Mucosa of descending colon (tissue), 3 donors: ENCODE measurements around the gene NCAPG2. TPM values are rescaled to one million over a fixed set of nuclear protein-coding genes. Genes with fewer than 3 reads are reported as not detected.

Experiments used
- ATAC-seq: fragments of 200-7000 bp; cut with Tn5 transposase; one replicate; pipeline ENCODE4 v1.9.1; 2020; ENCODE audit warnings: mild to moderate bottlenecking, moderate library complexity
- DNase-seq, 3 donors: peaks; one replicate each; pipeline ENCODE4 v3.0.0-alpha.2; 2020
- H3K36me3 ChIP-seq: fragments of 200-600 bp; one replicate; pipeline ENCODE4 v1.8.0; 2021; ENCODE audit warnings: low read depth, mild to moderate bottlenecking
- H3K4me1 ChIP-seq: fragments of 200-600 bp; one replicate; pipeline ENCODE4 v1.8.0; 2021; ENCODE audit warnings: low read depth, mild to moderate bottlenecking
- H3K4me3 ChIP-seq: fragments of 200-600 bp; one replicate; pipeline ENCODE4 v1.8.0; 2021; ENCODE audit warnings: mild to moderate bottlenecking
- H3K9me3 ChIP-seq: fragments of 200-600 bp; one replicate; pipeline ENCODE4 v1.8.0; 2021; ENCODE audit warnings: mild to moderate bottlenecking
- intact Hi-C, 2 donors: fragments of 100-400 bp; cut with DNase I in 1 of 2; cut with micrococcal nuclease in 1 of 2; formaldehyde crosslinking; loops; one replicate each; pipeline versions ENCODE4 v1.11.0 to v1.11.1; 2022; cut with DNase I, micrococcal nuclease
- microRNA-seq: library from miRNA; unstranded; fragments of <30 nt; microRNA quantifications from one replicate; pipeline ENCODE4, GENCODE V29; 2019
- total RNA-seq, 3 donors: library from RNA; stranded (reverse); fragmentation: NEBNext Ultra II Directional in 2 of 3; extraction: Animal tissue kit (Norgen Biotek cat#: 25700) in 2 of 3; gene quantifications; one replicate each; pipeline versions ENCODE4 v1.2.1 to v1.2.4, GENCODE V29; 2021 to 2023
- TF ChIP-seq, protein P1 (sequence below): fragments of 200-600 bp; IDR thresholded peaks from one replicate; pipeline ENCODE4 v1.8.0; 2022; ENCODE audit warnings: antibody characterized with exemption, mild to moderate bottlenecking
- donor health status: DM: no; HTN: no; CAD: no; lungs with moderate emphysema.
- donor health status: DM: no; HTN: no; CAD: no.
- donor health status: DM: no; HTN: yes; CAD: no.

Gene NCAPG2
- total RNA-seq, 3 donors from 2014 or later = 8.1 to 25.0 (median 8.9) TPM

GRCh38 chr7:158582089-158582456, 122.5 kb downstream of the NCAPG2 start:
- H3K4me3 ChIP-seq = no peak overlapping the region
- H3K9me3 ChIP-seq = peaks cover 6% of the 10 kb centered on the region
- DNase-seq (no peak), ATAC-seq (peak; percentile 38)
- TF ChIP-seq, protein P1, sequence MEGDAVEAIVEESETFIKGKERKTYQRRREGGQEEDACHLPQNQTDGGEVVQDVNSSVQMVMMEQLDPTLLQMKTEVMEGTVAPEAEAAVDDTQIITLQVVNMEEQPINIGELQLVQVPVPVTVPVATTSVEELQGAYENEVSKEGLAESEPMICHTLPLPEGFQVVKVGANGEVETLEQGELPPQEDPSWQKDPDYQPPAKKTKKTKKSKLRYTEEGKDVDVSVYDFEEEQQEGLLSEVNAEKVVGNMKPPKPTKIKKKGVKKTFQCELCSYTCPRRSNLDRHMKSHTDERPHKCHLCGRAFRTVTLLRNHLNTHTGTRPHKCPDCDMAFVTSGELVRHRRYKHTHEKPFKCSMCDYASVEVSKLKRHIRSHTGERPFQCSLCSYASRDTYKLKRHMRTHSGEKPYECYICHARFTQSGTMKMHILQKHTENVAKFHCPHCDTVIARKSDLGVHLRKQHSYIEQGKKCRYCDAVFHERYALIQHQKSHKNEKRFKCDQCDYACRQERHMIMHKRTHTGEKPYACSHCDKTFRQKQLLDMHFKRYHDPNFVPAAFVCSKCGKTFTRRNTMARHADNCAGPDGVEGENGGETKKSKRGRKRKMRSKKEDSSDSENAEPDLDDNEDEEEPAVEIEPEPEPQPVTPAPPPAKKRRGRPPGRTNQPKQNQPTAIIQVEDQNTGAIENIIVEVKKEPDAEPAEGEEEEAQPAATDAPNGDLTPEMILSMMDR = no peak
- H3K36me3 ChIP-seq = no peaks in the 10 kb centered on the region
- peaks cover 22% of the 10 kb centered on the region for H3K4me1 ChIP-seq
- intact Hi-C loops = no loop called here

GRCh38 chr7:158581440-158582088, 123.0 kb downstream of the NCAPG2 start:
- ATAC-seq = peak; percentile 89

More at GRCh38 chr7:158581440-158582088, 123.0 kb downstream of the NCAPG2 start:
- Histone ChIP-seq H3K4me1 (peaks cover 18% of the 10 kb centered on the region), H3K36me3 (no peaks in the 10 kb centered on the region), H3K4me3 (no peak overlapping the region), H3K9me3 (peaks cover 6% of the 10 kb centered on the region)
- TF ChIP-seq, protein P1 = no peak
- peak in 2 of 3 donors; percentile 52 to 61 for DNase-seq
- intact Hi-C loops = no loop called here

Small RNA genes within 50 kb of the gene (microRNA-seq; reads per million reads assigned to microRNA genes)
- gene MIR5707 = not detected

Other genes with a start within 250 kb of the NCAPG2 start
- gene PTPRN2, start 117.0 kb downstream of the NCAPG2 start, total RNA-seq = 10 to 100 TPM; 12.5 to 28.0 (median 26.2) TPM
- 10 to 100 TPM; 66.8 to 89.3 (median 69.0) TPM for gene ESYT2, start 124.7 kb upstream of the NCAPG2 start, total RNA-seq
- gene DYNC2I1, start 151.8 kb upstream of the NCAPG2 start, total RNA-seq = 10 to 100 TPM; 19.2 to 31.6 (median 30.8) TPM